DMS114 treated with DMSO at 0.1 percent for 48 hours (cell line): ENCODE measurements around the gene PLA2G7.

Experiments
- DNase-seq: peaks from one replicate; lab custom pipeline; 2025; ENCODE audit not compliant: unreplicated experiment; lab: John Stamatoyannopoulos, UW

Gene PLA2G7

DNA sequence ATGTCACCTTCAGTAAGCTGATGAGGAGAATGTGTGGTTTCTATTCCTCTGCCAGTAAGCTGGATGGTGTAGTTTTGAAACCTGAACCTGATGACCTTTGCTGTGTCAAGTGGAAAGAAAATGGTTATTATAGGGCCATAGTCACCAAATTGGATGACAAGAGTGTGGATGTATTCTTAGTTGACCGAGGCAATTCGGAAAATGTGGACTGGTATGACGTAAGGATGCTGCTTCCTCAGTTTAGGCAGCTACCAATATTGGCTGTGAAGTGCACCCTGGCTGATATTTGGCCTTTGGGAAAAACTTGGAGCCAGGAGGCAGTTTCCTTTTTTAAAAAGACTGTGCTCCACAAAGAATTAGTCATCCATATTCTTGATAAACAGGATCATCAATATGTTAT is 45.5 kb downstream of the PLA2G7 start:
- no peak for DNase-seq

DNA sequence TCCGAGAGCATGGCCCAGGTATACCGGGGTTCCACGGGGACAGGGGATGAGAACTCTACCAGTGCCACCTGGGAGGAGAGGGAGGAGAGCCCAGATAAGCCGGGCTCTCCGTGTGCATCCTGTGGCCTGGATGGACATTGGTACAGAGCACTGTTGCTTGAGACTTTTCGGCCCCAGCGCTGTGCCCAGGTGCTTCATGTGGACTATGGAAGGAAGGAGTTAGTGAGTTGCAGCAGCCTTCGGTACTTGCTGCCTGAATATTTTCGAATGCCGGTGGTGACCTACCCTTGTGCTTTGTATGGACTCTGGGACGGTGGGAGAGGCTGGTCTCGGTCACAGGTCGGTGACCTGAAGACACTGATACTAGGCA is 46.2 kb downstream of the PLA2G7 start:
- no peak for DNase-seq

DNA sequence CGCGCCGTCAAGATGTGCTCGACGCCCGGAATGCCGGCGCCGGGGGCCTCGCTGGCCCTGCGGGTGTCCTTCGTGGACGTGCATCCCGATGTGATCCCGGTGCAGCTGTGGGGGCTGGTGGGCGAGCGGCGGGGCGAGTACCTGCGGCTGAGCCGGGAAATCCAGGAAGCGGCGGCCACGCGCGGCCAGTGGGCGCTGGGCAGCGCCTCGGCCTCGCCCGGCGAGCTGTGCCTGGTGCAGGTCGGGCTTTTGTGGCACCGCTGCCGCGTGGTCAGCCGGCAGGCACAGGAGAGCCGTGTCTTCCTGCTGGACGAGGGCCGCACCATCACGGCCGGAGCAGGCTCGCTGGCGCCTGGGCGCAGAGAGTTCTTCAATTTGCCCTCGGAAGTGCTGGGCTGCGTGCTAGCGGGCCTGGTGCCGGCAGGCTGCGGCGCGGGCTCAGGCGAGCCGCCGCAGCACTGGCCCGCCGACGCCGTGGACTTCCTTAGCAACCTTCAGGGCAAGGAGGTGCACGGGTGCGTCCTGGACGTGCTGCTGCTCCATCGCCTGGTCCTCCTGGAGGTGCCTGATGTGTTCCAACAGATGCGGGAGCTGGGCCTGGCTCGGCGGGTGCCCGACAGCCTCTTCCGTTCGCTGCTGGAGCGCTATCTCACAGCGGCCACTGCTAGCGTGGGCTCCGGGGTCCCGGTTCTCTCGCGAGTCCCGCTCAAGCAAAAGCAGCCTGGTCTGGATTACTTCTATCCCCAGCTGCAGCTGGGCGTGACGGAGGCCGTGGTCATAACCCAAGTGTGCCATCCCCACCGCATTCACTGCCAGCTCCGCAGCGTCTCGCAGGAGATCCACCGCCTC is 46.8 kb downstream of the PLA2G7 start:
- no peak for DNase-seq

DNA sequence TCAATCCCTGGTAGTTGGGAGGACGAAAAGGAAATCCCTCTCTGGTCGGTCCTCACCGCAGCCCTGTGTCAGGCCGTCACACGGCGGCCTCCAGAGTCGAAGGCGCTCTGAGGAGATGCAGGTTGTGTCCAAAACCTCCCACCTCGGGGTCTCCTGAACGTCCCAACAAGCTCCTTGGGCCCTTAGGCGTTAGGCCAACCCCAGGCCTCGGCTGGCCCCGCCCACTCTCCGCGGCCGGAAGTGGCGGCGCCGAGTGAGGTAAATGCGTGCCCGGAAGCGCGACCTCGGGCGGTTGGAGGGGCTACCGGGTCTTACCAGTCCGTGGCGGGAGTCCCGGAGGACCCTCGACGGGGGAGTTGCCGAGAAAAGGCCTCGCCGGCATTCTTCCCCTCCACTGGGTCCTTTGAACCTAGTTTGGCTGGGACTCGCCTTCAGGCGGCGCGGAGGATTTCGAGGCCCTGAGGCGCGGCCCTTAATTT is 47.5 kb downstream of the PLA2G7 start, which contains the start of gene TDRD6:
Gene TDRD6 (plus strand): TSS at position 267 of the 479 bp plus-strand sequence. CDS start 244 bp downstream, outside the sequence.
- DNase-seq = no peak

DNA sequence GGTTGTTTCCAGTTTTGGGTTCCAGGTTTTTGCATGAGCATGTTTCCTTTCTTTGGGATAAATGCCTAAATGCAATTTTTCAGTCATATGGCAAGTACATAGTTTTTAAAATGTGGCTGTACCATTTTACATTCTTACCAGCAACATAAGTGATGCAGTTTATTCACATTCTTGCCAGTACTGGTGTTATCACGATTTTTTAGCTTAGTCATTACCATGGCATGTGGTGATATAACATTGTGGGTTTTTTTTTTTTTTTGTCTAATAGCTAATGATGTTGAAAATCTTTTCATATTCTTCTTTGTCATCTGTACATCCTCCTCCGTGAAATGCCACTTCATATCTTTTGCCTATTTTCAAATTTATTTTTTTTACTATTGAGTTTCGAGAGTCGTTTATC is 50.4 kb downstream of the PLA2G7 start:
- DNase-seq = no peak

DNA sequence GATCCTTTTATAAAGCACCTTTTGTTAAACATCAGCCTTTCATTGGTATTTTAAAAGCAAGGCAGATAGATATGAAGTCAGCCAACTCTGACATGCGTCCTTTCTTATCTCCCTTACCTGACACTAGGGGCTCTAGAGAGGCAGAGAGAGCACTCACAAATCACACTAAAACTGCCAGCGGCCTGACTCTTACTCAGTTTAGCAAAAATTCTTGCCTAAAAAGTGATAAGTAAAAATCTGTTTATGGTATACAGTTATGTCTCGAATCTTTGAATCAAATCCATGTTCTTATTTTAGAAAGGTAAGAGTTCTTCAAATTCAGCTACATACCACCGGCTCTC is 57.9 kb downstream of the PLA2G7 start:
- no peak for DNase-seq

DNA sequence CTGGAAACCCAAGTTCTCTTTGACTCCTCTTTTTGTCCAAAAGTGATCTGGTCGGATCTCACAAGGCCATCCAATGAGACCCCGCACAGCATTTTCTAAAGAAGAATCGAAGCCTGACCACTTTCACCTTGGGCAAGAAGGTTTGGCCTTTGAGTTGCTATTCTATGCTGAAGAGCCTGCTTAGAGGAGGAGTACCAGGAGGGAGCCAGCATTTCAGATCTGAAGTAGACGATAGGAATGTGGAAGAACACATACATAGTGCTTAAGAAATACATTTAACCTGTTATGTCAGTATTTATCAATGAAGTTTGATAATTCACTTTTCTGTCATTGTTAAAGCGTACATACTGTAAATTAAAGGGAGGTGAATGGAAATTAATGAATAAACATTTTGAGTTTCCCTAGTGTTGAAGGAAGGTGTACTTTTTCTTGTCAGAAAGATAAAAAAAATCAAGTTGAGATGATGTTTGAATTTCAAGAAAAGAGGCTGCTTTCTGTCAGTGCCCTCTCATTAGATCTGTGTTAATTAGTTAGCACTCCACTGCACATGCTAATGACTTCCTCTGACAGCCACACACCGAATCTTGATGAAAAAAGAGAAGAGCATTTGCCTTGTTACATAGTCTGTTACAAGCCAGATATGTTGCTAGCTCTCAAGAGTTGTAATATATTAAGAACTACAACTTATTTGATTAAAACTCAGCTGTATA is 58.4 kb downstream of the PLA2G7 start:
- DNase-seq = no peak

DNA sequence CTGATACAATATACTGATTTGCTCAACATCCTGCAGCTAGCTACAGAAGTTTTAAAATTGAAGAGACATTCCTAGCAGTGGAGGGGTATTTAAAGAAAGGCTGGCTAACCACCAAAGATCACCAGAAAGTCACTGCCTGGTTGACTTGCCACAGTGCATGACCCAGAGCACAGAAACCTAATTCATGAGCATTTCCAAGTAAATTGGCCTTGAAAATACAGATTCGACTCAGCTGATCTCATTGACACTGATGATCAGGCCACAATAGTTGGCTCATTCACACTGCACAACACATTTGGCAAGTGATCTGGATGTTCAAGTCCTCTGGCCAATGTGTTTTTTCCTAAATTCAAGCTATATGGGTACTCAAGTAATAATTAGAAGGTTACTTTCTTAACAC is 60.8 kb downstream of the PLA2G7 start:
- DNase-seq = no peak

DNA sequence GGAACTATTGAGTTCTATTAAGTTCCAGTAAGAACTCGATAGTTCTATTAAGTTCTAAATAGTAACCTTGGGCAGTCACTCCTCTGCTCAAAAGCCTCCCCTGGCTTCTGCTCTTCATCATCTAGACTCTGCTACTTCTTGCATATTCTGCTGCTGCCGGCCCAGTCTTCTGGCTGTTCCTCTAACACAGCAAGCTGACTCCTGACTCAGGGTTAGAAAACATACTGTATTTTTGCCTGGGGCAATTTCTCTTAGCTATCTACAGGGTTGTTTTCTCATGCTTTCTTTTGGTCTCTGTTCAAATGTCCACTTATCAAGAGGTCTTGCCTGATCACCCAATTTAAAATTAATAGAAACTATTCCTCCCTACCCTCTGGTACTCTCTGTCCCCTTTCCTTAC is 67.8 kb downstream of the PLA2G7 start:
- no peak for DNase-seq

DNA sequence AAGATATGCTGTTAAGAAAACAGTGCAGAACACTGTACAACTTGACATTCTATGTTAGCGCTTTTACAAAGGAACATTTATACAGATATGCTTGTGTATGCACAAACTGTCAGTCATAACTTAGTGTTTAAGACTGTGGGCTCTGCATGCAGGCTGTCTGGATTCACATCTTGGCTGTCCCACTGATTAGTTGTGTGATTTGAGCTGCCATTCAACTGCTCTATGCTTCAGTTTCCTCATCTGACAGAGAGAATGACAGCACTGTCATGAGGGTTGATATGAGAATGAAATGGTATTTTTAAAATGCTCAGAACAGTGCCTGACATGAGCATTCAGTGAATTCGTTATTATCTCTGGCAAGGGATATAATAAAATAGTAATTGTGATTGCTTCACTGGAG is 73.7 kb downstream of the PLA2G7 start:
- DNase-seq = no peak

DNA sequence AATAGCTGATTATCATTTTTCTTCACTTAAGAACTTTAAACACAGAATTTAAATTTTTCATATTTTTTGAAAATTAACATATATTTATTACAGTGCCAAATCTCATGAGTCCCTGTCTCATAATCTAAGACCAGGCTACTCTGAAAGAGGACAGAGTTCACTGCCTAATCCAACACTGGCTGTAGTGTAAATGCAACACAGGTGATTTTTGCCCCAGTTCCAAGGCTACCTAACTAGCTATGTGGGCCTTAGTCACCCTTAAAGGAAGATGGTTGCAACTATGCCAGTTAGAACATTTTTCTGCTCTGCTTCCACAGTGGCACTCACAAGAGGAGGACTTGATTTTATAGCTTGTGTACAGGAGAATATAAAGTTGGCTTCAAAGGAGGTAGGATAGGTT is 77.5 kb downstream of the PLA2G7 start:
- no peak for DNase-seq

DNA sequence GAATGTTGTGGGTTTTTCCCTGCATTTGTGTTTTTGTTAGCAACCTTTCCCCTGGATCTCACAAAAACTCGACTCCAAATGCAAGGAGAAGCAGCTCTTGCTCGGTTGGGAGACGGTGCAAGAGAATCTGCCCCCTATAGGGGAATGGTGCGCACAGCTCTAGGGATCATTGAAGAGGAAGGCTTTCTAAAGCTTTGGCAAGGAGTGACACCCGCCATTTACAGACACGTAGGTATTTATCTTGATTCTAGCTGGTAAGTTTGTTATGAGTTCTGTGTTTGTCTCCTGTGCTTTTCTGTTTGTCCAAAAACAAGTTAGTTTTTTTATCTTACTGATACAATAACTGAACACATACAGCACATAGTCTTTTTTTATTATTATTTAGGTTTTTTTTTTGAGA is 79.4 kb downstream of the PLA2G7 start:
- DNase-seq = no peak
